NOMO-1 treated with DMSO at 0.1 percent for 48 hours (cell line): Measurements from ENCODE around the gene CAMK1.
A peak's percentile ranks its signal among the peaks of the same experiment; 100 is the strongest.

Source experiments
- DNase-seq: peaks from one replicate; lab custom pipeline; 2025; ENCODE audit not compliant: unreplicated experiment; lab: John Stamatoyannopoulos, UW

CAMK1 gene

GRCh38 chr3:9743548-9743947 lies 26.2 kb downstream of the CAMK1 start:
- no peak for DNase-seq

DNA sequence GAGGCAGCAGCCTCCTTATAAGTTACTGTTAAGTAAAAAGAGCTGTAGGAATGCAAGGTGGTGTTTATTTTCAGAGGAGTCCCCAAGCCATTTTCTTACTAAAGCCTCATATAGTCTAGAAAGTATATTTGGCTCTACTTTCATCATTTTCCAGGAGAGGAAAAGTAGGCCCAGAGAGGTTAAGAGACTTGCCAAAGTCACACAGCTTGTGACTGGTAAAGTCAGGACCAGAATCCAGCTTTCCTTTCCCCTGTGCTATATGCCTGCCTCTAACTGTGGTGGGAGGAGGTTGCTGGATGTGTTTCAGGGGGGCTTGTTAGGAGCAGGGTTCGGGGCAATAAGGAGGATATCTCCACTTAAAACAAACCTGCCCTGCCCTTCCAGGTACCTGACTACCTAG lies 27.2 kb downstream of the CAMK1 start:
- DNase-seq, result no peak

- no peak for DNase-seq
These were observed 30.6 kb downstream of the CAMK1 start for GRCh38 chr3:9739181-9739580.

DNA sequence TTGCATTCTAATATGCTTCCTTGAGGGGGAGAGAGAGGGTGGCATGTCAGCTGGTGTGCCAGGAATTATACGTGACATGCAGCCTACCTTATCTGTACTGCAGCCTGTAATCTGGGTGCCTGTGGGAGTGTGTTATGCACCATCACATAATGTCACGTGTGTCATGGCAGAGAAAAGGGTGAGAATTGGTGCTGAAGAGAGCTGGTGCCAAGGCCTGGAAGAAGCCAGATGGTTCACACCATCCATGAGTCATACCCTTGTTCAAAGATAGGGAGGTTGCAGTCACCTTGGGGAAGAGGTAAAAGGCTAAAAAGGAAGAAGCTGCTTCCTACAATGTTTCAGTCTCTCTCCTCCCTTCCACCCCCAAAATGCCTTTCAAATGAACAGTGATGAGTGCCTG lies 32.9 kb downstream of the CAMK1 start:
- DNase-seq, result no peak

- DNase-seq, result no peak
These were observed 37.0 kb downstream of the CAMK1 start for GRCh38 chr3:9732740-9733115.

- DNase-seq, result peak; percentile 44
These were observed 37.5 kb downstream of the CAMK1 start for GRCh38 chr3:9732080-9732739.

- peak; percentile 95 for DNase-seq
These were observed 38.3 kb downstream of the CAMK1 start, which contains the start of gene BRPF1 for GRCh38 chr3:9731206-9732079. TSS of gene BRPF1 (plus strand) at chr3:9731735. CDS start at chr3:9734141, 2,406 bp downstream.

GRCh38 chr3:9730657-9731205 lies 39.0 kb downstream of the CAMK1 start:
- DNase-seq, result no peak

DNA sequence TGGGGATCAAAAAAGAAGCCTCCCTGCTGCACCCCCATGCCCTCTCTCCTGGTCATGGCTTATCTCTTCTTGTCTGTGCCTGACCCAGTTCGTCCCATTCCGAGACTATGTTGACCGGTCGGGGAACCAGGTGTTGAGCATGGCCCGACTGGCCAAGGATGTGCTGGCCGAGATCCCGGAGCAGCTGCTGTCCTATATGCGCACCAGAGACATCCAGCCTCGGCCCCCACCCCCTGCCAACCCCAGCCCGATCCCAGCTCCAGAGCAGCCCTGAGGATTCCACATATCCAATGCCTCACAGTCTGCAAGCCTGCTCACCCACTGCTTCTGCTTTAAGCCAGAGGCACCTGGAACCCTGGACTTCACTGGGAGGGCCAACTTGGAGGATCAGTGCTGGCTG lies 40.3 kb downstream of the CAMK1 start:
- no peak for DNase-seq

GRCh38 chr3:9727743-9728142 lies 42.0 kb downstream of the CAMK1 start:
- no peak for DNase-seq

GRCh38 chr3:9727041-9727595 lies 42.6 kb downstream of the CAMK1 start:
- peak; percentile 33 for DNase-seq

DNA sequence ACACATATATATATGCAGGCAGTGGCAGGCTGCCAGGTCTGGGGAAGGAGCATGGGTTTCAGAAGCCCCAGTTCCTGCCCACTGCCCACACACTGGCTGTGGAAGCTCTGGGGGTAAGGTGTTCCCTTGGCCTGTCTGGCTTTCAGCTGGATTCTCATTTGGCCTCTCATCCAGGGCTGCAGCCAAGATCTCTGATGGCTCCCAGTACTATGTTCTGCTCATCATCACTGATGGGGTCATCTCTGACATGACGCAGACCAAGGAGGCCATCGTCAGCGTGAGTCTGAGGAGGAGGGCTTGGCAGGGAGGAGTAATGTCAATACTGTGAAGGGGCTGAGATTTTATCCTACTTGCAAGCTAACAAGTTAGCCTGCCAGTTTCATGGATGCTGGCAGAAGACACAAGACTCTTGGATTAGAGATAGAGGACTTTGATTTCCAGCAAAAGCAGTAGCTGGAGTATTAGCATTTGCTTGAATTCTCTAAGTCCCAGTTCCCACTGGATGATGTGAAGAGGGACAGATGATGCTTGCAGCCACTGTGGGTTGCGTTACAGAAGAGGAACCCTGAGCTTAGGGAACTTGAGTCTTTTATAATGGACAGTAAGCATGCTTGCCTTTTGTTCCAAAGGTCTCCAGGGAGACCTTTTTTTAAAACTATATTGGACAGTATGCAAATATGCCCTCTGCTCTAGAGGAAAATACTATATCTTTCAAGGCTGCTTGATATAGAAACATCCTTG lies 43.8 kb downstream of the CAMK1 start:
- no peak for DNase-seq

DNA sequence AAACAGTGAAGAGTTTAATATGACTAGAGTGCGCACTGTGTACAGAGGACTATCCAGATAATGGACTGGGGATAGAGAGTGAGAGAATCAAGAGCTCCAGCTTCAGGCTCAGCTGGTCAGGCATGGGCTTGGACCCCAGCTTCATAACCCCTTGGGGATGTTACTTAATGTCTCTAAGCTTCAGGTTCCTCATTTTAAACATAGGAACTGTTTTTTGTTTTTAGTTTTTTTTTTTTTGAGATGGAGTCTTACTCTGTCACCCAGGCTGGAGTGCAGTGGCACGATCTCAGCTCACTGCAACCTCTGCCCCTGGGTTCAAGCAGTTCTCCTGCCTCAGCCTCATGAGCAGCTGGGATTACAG lies 48.1 kb downstream of the CAMK1 start:
- DNase-seq, result peak; percentile 9

GRCh38 chr3:9721015-9721699 lies 48.6 kb downstream of the CAMK1 start:
- DNase-seq, result no peak

DNA sequence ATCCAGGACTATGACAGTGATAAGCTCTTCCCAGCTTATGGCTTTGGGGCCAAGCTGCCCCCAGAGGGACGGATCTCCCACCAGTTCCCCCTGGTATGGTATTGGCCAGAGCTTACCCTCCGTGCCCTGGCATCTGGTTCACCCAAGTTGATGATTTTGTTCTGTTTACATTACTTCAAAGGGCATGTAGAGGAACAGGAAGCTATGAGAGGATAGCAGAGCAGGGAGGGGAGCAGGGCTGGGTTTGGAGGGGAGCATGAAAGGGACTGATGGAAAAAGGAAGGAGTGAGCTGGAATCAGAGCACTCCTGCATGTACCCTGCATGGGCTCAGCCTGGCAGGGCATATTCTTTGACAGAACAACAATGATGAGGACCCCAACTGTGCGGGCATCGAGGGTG lies 51.6 kb downstream of the CAMK1 start:
- no peak for DNase-seq

DNA sequence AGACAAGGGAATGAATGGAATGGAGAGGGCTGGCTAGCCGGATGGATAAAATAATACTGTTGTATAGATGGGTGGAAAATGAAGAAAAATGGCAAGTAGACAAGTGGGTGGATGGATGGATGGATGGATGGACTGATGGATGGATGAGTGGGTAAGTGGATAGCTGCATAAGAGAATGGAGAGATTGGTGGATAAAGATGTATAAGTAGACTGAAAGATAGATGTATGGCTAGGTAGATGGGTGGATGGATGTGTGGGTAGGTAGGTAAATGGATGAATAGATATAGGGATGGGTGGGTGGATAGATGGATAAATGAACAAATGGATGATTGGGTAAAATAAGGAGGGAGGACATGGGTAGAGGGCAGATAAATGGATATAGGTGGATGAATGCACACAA lies 52.2 kb downstream of the CAMK1 start:
- DNase-seq, result no peak

GRCh38 chr3:9716801-9717555 lies 52.8 kb downstream of the CAMK1 start:
- no peak for DNase-seq

GRCh38 chr3:9715764-9716437 lies 53.8 kb downstream of the CAMK1 start:
- DNase-seq, result peak; percentile 93

DNA sequence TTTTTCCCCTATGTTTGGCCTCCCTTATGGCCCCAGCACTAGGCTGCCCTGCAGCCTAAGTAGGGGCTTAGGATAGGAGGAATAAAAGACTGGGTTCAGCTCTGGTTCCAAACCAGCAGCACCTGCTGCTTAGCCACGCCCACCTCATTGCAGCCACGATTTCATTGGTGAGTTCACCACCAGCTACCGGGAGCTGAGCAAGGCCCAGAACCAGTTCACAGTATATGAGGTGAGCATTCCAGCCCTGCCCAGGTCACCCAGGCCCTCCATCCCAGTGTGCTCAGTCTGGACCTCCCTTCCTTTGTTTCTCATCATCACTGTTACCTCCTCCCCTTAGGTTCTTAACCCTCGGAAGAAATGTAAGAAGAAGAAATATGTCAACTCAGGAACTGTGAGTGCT lies 54.6 kb downstream of the CAMK1 start:
- peak; percentile 29 for DNase-seq
